NCI-H2171 treated with DMSO at 0.1 percent for 48 hours (cell line): ENCODE data around the gene TEAD4.

Source experiments
- DNase-seq: peaks from one replicate; lab custom pipeline; 2025; lab: John Stamatoyannopoulos, UW

TEAD4 gene

DNA sequence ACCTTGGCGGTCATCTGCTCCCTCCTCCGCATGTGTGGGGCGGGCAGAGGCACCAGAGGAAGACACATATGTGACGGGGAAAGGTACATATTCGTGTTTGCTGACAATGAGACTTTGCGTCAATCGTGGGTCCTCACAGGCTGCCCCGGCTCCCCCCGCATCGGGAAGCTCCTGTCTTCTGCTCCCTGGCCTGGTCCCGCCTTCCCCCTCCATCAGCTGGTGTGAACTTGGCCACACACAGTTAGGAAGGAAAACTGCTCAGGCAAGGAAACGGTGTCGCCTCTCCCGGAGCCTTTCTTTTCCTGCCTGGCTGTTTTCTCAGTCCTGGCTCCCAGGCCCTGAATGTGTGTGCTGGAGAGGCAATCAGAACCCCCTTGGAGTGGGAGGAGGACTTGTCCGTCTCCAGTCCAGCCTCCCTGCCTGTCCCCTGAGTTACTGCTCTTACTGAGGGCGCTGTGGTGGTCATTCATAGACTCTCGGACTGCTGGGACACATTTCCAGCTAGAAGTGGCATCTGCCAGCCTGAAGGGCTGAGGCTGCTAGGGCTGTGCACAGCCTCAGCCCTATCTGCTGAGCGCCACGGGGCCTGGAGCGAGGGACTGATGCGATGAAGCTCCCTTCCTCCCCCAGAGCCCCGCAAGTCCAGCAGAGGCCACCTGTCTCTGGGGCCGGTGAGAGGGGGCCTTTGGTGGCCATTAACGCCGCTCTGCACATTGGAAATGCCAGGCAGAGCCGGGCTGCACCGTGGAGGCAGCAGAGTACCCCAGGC, 73.8 kb downstream of the TEAD4 start:
- no peak for DNase-seq

DNA sequence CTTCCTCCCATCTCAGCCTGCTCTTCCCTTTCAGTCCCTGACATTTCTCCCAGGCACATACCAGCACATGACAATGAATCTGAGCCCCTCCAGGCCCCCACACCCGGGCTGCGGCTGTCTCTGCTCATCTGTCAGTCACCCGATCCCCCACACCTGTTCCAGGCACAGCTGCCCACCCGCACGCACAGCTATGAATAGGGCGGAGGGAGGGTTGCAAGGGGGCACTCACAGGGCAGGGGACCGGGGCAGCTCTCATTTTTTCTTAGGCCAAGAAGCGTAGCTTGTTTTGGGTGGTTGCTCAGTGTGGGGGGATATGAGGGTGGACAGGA, 74.3 kb downstream of the TEAD4 start:
- peak; percentile 86 for DNase-seq

DNA sequence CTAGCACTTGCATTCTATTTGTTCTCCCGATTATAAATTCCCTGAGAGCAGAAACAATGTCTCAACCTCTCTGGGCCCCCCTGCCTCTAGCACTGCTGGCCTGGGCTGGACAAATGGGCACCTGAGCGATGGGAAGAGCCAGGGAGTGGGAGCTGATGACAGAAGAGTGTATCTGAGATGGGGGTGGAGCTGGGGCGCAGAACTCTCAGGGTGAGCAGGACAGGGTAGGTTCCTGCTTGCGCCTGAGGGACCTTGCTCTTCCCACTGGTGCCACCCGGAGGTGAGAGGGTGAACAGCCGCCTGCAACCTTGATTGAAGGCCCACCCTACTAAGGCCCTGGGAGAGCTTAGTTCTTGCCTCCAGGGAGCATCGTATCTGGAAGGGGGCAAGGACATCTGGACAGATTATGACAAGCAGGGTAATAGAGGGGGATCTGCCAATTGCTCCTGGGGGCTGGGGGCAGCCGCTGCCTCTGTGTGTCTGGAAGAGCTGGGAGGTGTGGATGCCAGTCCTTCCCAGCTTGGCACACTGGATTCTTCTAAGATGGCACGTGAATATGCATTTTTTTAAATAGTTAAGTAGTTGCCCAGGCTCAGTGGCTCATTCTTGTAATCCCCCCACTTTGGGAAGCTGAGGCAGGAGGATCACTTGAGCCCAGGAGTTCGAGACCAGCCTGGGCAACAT, 75.0 kb downstream of the TEAD4 start:
- peak; percentile 74 for DNase-seq

DNA sequence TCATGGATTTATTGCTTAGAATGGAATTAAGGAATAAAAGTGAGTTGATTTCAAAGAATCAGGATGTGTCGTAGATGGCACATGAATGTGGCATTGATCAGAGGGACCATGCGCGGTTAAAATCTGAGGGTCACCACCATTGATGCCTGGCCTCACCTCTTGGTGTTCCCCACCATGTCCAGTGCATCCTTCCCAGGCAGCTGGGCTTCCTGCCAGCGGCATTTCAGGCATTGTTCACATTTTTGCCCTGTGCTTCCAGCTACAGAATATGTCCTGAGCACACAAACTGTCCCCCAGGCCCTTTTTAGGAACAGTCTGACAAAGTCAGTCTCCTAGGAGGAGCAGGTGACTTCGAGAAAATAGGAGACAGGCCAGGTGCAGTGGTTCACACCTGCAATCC, 76.0 kb downstream of the TEAD4 start:
- DNase-seq = no peak

DNA sequence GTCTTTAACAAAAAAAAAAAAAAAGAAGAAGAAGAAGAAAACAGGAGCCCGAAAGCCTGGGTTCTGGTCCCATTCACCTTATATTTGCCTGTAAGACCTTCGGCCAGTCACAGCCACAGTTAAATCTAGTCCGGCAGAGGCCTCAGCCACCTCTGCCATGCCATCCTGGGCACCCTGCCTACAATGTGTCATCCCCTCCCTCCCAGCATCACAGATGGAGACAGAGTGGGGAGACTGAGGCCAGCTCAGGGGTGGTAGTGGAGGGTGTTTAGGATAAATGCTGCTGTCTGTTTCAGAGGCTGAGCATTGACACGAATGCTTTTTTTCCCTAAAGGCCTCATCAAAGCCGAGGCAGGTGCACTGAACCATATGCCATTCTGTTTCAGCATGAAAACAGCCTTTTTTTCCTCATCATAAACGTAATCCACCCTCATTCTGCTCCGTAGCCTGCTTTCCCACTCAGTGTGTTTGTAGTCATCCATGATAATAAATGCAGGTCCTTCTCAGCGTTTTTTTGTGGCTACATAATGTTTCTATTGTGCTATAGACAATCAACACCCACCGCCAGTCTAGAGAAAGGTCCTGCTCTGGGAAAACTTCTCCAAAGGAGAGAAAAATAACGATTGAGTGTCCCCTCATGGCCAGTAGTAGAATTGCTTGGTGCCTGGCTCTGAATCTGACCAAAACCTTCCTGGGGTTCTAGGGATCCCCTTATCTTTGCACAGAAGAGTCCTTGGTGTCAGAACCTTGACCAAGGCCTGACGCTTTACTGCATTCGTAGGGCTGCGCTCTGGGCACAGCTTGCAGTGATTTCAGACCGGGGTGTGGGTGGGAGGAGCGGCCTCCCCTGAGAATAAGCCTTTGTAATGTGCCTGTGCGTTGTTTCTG, 76.9 kb downstream of the TEAD4 start:
- peak; percentile 79 for DNase-seq

DNA sequence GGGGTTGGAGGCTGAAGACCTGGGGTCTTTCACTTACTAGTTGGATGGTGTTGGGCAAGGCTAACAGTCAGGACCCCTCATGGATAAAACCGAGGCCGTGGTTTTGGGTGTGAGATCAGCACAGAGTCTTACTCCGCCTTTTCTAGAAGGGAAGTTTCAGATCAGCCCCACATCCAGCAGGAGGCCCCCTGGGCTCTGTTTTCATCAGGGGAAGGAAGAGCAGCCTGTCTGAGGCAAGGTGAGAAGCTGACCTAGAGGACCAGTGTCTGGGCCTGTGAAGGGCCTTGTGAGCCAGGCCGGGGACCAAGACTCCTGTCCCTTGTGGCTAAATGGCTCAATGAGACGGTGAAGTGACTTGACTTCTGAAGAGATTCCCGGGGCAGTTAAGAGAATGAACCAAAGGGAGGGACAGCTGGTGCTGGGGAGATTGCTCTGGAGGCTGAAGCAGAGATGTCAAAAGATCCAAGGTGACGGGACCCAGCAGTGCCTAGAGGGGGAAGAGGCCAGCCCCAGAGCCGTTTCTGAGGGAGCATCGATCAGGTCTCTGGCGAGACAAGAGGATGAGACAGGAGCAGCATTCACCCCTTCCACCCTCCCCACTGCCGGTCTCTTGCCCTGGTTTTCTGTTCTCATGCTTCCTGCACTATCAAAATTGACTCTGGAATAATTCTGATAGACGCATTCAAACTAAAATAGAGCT, 77.9 kb downstream of the TEAD4 start:
- DNase-seq = no peak

DNA sequence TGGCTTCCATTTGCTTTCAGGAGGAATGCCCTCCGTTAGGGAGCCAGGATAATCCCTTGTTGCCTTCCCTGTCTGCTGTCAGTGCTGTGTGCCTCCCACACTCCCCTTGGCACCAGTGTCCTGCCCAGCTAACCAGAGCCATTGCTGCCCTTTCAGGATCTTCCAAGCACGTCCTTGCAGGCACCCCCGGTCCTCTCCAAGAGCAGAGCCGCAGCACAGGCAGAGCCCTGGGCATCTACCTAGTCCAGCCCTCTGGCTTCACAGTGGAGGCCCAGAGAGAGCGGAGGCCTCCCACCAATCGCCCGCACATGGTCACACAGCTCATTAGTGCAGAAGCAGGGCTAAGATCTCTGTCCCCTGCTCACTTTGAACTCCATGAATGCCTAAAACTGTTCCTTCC, 79.0 kb downstream of the TEAD4 start:
- DNase-seq = no peak

DNA sequence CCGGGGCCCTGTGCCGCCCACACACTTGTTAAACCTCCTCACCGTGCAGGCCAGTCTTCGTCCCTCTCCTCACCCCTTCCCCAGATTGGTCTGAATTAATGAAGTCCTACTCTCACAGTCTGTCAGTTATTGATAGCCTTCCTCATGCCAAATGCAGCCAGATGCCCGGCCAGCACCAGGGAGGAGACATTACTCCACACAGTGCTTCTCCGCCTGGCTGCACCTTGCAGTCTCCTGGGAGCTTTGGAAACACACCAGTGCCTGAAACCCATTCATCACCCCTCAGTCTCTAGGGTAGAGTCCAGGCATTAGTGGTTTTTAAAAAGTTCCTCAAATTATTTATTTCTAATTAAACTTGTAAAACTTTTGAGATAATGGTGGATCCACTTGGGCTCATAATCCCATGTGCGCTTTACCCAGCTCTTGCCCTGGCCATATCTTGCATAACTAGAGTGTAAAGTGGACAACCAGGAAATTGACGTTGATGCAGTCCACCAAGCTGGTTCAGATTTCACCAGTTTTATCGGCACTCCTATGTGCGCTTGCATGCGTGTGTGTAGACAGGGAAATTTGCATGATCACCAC, 79.8 kb downstream of the TEAD4 start:
- no peak for DNase-seq

DNA sequence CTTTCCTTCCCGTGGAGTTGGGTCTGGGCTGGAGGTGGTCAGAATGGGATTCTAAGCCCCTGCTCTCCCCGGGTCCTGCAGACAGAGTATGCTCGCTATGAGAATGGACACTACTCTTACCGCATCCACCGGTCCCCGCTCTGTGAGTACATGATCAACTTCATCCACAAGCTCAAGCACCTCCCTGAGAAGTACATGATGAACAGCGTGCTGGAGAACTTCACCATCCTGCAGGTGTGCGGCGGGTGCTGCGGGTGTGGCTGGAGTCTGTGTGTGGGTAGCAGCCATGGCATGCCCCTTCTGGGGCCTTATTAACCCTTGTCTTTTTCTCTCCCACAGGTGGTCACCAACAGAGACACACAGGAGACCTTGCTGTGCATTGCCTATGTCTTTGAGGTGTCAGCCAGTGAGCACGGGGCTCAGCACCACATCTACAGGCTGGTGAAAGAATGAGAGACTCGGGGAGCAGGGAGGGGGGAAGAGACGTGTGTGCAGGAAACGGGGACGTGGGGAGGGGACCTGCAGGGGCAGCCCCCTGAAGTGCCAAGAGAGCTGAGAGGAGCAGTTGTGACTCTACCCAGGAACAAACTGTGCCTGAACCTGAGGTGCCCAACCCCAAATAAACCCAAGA, 80.9 kb downstream of the TEAD4 start:
- DNase-seq = no peak

DNA sequence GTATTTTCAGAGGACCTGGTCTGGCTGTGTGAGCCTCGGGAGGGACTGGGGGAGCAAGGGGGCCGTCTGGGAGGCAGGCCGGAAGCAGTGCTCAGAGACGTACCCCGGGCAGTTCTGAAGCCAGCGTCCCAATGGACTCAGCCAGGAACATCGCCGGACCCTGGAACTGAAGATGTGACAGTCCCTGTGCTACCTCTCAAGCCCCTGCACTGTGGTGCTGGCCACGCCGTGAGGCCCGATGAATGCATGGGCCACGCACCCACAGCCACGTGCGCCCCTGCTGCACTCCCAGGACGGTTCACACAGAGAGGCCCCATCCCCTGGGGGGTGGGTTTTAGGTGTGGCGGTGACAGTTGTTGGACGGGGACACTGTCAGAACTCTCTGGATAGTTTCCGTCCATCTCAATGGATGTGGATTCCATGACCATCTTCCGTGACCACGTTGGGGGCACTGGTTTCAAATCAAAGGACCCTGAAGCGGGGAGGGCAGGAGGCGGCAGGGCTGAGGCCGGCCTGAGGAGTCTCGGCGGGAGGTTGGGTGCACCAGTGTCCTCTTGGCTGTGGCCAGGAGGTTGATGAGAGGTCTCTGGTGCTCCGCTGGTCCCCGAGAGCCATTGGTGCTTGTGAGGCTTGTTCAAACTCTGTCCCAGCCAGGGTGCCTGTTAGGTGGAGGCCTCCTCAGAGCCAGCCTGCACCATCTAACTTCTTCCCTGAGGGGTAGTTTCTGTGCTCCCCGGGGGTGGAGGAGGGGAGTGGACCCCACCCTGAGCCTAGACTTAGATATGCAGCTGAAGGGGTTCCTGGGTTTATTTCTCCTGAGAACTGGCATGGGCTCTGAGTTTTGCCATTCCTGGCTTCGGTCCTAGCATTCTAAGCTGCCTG, 81.7 kb downstream of the TEAD4 start:
- no peak for DNase-seq

DNA sequence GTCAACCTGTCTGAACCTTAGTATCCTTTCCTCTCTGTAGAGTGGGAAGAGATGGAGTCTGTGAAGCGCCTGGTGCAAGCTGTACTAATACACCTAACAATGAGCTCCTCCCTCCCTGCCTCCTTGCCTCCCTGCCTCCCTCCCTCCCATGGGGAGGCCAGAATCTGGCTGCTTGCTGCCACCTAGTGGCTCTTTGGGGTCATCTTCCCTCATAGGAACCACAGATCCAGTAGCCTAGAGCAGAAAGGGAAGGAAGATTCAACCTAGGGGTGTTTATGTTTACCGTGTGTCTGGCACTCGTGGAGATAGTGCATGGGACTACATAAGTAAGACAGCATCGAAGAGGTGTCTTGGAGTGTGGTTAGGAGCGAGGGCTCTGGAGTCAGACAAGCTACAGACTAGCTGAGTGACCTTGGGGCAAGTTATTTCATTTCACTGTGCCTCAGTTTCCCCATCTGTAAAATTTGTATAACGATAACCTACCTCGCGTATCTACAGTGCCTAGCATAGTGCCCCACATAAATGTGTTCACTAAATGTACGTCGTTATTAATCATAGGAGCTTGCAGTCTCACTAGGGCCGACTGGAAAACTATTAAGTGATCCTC, 82.5 kb downstream of the TEAD4 start:
- DNase-seq = peak; percentile 92

DNA sequence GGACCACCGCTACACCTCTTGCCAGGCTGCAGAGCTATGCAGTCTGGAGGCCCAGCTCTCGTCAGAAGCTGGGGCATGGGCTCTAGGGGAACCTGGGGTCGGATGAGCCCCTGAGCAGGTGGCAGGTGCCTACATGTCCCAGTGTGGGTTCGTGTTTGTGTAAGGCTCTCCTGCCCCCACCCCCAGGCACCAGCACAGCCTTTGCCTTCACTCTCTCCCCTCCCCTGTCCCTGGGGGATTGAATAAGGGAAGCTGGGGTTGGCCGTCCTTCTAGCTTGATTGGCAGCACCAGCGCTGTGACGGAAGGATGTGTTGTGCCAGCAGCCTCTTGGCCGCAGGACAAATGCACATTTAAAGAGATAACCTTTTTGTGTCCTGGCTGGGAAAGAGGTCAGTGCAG, 83.2 kb downstream of the TEAD4 start:
- DNase-seq = peak; percentile 84

DNA sequence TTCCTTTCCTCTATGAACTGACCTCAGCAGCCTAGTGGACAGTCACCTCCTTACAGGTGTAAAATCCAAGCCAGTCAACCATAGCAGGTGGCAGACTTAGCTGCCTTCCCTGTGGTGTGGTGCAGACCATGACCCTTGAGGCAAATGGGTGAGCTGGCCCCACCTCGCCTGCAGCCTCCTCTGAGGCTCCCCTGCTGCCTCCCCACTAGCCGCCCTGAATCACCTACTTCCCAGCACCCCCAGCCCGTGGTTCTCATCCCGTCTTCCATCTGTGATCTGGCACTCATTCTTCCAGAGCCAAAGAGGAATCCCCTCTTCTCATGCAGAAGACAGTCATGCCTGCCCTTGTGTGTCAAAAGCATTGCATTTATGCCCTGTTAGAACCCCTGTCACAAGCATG, 83.6 kb downstream of the TEAD4 start:
- no peak for DNase-seq

DNA sequence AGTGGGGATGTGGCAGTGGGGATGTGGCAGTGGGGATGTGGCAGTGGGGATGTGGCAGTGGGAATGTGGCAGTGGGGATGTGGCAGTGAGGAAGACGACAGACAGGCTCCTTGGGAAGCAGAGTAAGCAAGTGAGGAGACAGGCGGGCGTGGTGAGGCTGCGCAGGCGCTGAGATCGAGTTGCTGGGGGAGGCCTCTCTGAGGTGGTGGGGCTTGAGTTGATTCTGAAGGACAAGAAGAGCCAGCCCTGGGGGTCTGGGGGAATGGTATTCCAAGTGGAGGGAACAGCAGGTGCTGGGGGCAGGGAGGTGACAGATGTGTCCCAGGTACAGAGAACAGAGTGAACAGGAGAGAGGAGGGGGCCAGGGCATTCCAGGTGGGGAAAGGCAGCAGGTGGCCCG, 84.2 kb downstream of the TEAD4 start:
- DNase-seq = peak; percentile 33

DNA sequence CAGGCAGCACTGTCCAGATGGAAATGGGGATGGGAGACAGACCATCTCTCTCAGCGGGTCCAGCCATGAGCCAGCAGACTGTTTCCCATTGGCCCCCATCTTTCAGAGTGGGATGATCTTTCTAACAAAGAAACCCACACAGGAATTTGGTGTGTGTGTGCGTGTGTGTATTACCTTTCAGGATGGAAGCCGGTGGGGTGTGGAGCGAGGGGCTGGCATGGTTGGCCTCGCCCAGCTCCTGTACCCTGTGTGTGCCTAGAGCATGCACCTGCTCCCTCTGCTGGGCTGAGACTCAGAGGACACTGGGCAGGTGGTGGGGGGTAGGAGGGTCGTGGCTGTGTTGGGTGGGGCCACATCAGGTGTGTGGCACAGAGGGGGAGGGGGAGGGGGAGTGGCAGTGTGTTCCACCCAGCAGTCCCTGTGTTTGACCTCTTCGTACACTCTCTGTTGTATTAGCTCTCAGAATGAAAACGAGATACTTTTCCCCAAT, 85.0 kb downstream of the TEAD4 start:
- no peak for DNase-seq

DNA sequence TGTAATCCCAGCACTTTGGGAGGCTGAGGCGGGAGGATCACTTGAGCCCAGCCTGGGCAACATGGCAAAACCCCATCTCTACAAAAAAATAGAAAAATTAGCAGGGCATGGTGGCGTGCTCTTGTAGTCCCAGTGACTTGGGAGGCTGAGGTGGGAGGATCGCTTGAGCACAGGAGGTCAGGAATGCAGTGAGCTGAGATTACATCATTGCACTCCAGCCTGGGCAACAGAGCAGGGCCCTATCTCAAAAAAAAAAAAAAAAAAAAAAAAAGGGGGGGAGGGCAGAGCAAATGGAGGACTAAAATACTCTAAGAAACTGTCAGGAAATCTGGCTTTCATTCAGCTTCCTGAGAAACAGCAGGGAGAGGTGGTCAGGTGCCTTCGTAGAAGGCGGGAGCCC, 86.3 kb downstream of the TEAD4 start:
- no peak for DNase-seq

DNA sequence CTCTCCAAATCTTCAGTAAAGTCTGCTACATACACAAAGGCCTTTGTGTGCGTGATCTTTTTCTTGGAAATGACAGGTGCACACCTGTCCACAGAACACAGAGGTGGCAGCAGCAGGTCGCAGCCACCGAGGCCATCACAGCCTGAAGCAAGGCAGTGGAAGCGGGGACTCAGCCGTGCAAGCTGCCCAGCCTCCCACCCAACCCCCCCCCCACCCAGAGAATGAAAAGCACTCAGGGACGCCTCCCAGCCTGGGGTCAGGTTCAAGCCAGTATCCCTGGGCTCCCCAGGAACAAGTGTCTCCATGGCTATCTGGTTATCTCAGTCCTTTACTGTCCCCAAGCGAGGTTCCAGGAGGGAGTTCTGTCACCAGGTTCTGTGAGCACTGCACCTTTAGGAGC, 86.8 kb downstream of the TEAD4 start:
- DNase-seq = no peak

DNA sequence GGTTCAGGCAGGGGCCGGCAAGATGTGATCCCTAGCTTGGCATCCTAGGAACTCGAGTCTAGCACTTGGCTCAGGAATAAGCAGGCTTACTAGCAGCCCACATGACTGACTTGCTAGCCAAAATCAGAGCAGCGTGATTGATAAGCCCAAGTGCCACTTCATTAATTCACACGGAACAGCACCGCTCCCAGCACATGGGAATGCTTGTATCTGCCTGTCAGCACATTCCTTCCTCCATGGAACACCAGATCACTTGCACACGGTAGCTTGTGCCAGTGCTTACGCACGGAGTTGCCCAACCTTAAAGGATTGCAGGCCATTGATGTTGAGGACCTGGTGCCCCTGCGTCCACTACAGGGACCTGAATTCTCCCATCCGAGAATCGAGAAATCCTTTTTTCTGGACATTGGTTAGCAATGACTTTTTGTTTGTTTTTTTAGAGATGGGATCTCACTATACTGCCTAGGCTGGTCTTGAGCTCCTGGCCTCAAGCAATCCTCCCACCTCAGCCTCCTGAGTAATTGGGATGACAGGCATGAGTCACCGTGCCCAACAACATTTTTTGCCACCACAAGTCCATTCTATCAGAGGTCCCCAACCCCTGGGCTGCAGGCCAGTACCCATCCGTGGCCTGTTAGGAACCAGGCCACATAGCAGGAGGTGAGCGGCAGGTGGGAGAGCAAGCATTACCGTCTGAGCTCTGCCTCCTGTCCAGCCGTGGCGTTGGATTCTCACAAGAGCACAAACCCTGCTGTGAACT, 87.4 kb downstream of the TEAD4 start:
- no peak for DNase-seq

DNA sequence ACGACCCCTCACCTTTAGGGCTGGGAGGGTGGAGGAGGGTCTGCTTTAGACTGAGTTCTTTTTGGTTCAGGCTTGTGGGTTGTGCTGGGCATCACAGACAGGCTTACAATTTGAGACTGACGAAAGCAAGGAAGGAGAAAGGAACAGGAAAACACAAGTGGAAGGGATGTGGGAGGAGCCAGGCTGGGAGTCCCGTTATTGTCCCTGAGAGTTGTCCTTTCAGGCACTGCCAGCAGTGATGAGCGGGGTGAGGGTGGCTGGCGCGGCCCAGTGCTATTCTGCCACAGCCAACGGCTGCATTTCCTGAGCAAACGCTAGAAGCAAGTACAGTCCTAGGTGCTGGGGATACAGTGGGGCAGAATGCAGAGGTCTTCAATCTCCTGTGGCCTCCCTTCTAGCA, 88.8 kb downstream of the TEAD4 start:
- DNase-seq = no peak
